SK-N-SH (cell line): ENCODE measurements around the gene EIF3D. TPM values are rescaled to one million over a fixed set of nuclear protein-coding genes. Genes with fewer than 3 reads are reported as not detected.

Source experiments
- CTCF ChIA-PET: fragments of 300-600, 350-600 bp; formaldehyde crosslinking; extraction: SDS; loops from one replicate; lab custom pipeline; 2021; lab: Yijun Ruan, JAX
- POLR2A ChIA-PET: fragments of 350-600 bp; sonication (Branson Sonifier 250); formaldehyde crosslinking; extraction: SDS; loops from one replicate; lab custom pipeline; 2020; ENCODE audit warnings: antibody characterized with exemption, inconsistent platforms; lab: Yijun Ruan, JAX
- DNase-seq: peaks from one replicate; pipeline ENCODE4 v3.0.0; 2012
- H2AFZ ChIP-seq: fragments of 200-600 bp; sonication (generic); 2 replicates; pipeline ENCODE4 v1.8.1; 2016; ENCODE audit warnings: antibody characterized with exemption, mild to moderate bottlenecking, low read depth
- H3F3A ChIP-seq: fragments of 200-600 bp; sonication (generic); replicated peaks from 2 replicates; pipeline ENCODE3; 2016; ENCODE audit warnings: antibody characterized with exemption, mild to moderate bottlenecking; ENCODE audit not compliant: insufficient read depth
- H3K27ac ChIP-seq, 2 experiments: fragments of 200-500 bp in 1 of 2; fragments of 200-600 bp in 1 of 2; sonication (Bioruptor generic) in 1 of 2; sonication (generic), shearing (Covaris generic) in 1 of 2; 2 replicates each; pipeline versions ENCODE4 v1.5.1 to v1.6.1; 2014 to 2016; ENCODE audit warnings: low read depth in 2 of 2, inconsistent platforms in 1 of 2, low read length in 1 of 2, mild to moderate bottlenecking in 1 of 2, mixed read lengths in 1 of 2
- H3K27me3 ChIP-seq: fragments of 200-600 bp; sonication (generic), shearing (Covaris generic); 2 replicates; pipeline ENCODE4 v1.6.1; 2016; ENCODE audit warnings: mixed run types; ENCODE audit not compliant: insufficient read depth
- H3K36me3 ChIP-seq, 2 experiments: fragments of 200-500 bp in 1 of 2; fragments of 200-600 bp in 1 of 2; sonication (Bioruptor generic) in 1 of 2; sonication (generic) in 1 of 2; replicated peaks in 1 of 2; 2 replicates each; pipeline versions ENCODE3 to v1.5.1; 2014 to 2016; ENCODE audit warnings: low read length in 1 of 2, mild to moderate bottlenecking in 1 of 2; ENCODE audit not compliant: insufficient read depth in 2 of 2, control insufficient read depth in 1 of 2
- H3K4me1 ChIP-seq, 2 experiments: fragments of 200-500 bp in 1 of 2; fragments of 200-600 bp in 1 of 2; sonication (Bioruptor generic) in 1 of 2; sonication (generic), shearing (Covaris generic) in 1 of 2; 2 replicates each; pipeline versions ENCODE4 v1.5.1 to v1.6.1; 2014 to 2016; ENCODE audit warnings: low read depth in 1 of 2, low read length in 1 of 2, mixed run types in 1 of 2; ENCODE audit not compliant: insufficient read depth in 2 of 2, control insufficient read depth in 1 of 2
- H3K4me2 ChIP-seq: fragments of 200-600 bp; sonication (generic), shearing (Covaris generic); 2 replicates; pipeline ENCODE4 v1.6.1; 2017; ENCODE audit warnings: mixed run types
- H3K4me3 ChIP-seq, 2 experiments: fragments of 200-500 bp in 1 of 2; fragments of 200-600 bp in 1 of 2; sonication (Bioruptor generic) in 1 of 2; sonication (generic), shearing (Covaris generic) in 1 of 2; 2 replicates each; pipeline versions ENCODE4 v1.5.1 to v1.8.1; 2014 to 2016; ENCODE audit warnings: low read depth in 2 of 2, inconsistent platforms in 1 of 2, low read length in 1 of 2, mild to moderate bottlenecking in 1 of 2, mixed read lengths in 1 of 2, moderate library complexity in 1 of 2
- H3K79me2 ChIP-seq: fragments of 200-600 bp; sonication (generic); 2 replicates; pipeline ENCODE4 v1.8.1; 2017; ENCODE audit warnings: mild to moderate bottlenecking; ENCODE audit not compliant: insufficient read depth
- H3K9ac ChIP-seq: fragments of 200-600 bp; sonication (generic); 2 replicates; pipeline ENCODE4 v1.6.1; 2017; ENCODE audit warnings: mixed run types
- H3K9me2 ChIP-seq: fragments of 200-600 bp; sonication (generic); 2 replicates; pipeline ENCODE4 v1.6.1; 2017; ENCODE audit warnings: mixed run types
- H3K9me3 ChIP-seq: fragments of 200-600 bp; sonication (generic); 2 replicates; pipeline ENCODE4 v1.6.1; 2017; ENCODE audit warnings: mixed run types, mild to moderate bottlenecking, moderate library complexity
- H4K20me1 ChIP-seq: fragments of 200-600 bp; sonication (generic); 2 replicates; pipeline ENCODE4 v1.6.1; 2017; ENCODE audit warnings: mild to moderate bottlenecking, mixed run types; ENCODE audit not compliant: insufficient read depth
- CHD2 ChIP-seq: fragments of 150-350 bp; IDR thresholded peaks from 2 replicates; pipeline ENCODE4 v1.6.1; 2018; ENCODE audit warnings: low read length; ENCODE audit not compliant: partially characterized antibody
- CTCF ChIP-seq: fragments of 200-600 bp; sonication (generic); IDR thresholded peaks from 2 replicates; pipeline ENCODE4 v1.6.1; 2017; ENCODE audit warnings: antibody characterized with exemption, mild to moderate bottlenecking, moderate library complexity
- ELF1 ChIP-seq: IDR thresholded peaks from 2 replicates; pipeline ENCODE4 v1.4.0; 2012
- EP300 ChIP-seq, 2 experiments: IDR thresholded peaks; 2 replicates each; pipeline versions ENCODE4 v1.4.0 to v1.6.1; 2012; ENCODE audit warnings: borderline replicate concordance in 1 of 2, low read depth in 1 of 2, low read length in 1 of 2
- FOXM1 ChIP-seq: IDR thresholded peaks from 2 replicates; pipeline ENCODE4 v1.4.0; 2012; ENCODE audit warnings: low read depth, mild to moderate bottlenecking
- GATA2 ChIP-seq: sonication (generic); formaldehyde crosslinking; IDR thresholded peaks from 2 replicates; pipeline ENCODE4 v1.5.0; 2020; ENCODE audit warnings: mild to moderate bottlenecking, missing genetic modification reagents
- IRF3 ChIP-seq: fragments of 150-350 bp; IDR thresholded peaks from 2 replicates; pipeline ENCODE4 v1.6.1; 2016; ENCODE audit warnings: mild to moderate bottlenecking, low read depth, low read length
- MXI1 ChIP-seq: IDR thresholded peaks from 2 replicates; pipeline ENCODE4 v1.6.1; 2012; ENCODE audit warnings: mild to moderate bottlenecking, low read depth, low read length, improper control_type of control experiment
- NRF1 ChIP-seq: IDR thresholded peaks from 2 replicates; pipeline ENCODE4 v1.6.1; 2012; ENCODE audit warnings: low read depth, mild to moderate bottlenecking, low read length
- POLR2AphosphoS5 ChIP-seq: IDR thresholded peaks from 2 replicates; pipeline ENCODE4 v1.6.1; 2012; ENCODE audit warnings: low read depth, low read length
- RAD21 ChIP-seq: IDR thresholded peaks from 2 replicates; pipeline ENCODE4 v1.6.1; 2012; ENCODE audit warnings: mild to moderate bottlenecking, low read length
- REST ChIP-seq: IDR thresholded peaks from 2 replicates; pipeline ENCODE4 v1.6.1; 2012; ENCODE audit warnings: mild to moderate bottlenecking, low read depth, low read length, moderate library complexity
- RXRA ChIP-seq: IDR thresholded peaks from 2 replicates; pipeline ENCODE4 v1.4.0; 2012; ENCODE audit warnings: low read depth, mild to moderate bottlenecking, borderline replicate concordance
- SIN3A ChIP-seq: IDR thresholded peaks from 2 replicates; pipeline ENCODE4 v1.6.1; 2012; ENCODE audit warnings: low read depth, mild to moderate bottlenecking, low read length, moderate library complexity, borderline replicate concordance
- USF2 ChIP-seq: fragments of 150-350 bp; IDR thresholded peaks from 2 replicates; pipeline ENCODE4 v1.6.1; 2017; ENCODE audit warnings: antibody characterized with exemption, low read length, low read depth, borderline replicate concordance
- ZBTB33 ChIP-seq: IDR thresholded peaks from 2 replicates; pipeline ENCODE4 v1.4.0; 2012; ENCODE audit warnings: low read depth, borderline replicate concordance
- WGBS: methylation state at CpG from one replicate; pipeline ENCODE4 v1.1.6; 2017; ENCODE audit warnings: low lambda C conversion rate; 5-methylcytosine and 5-hydroxymethylcytosine counted together
- polyA plus RNA-seq, 3 experiments: library from polyadenylated mRNA; depleted of rRNA; stranded (reverse); fragments of >200 nt; gene quantifications; 2 replicates each; pipeline ENCODE4 v1.2.3, GENCODE V29; 2012

The EIF3D gene
- polyA plus RNA-seq, 1 of the 3 experiments (the other 2 are of a cell fraction), result 423 TPM

- H3K4me2 ChIP-seq, result no peak overlapping the region
- no peaks in the 10 kb centered on the region for H4K20me1 ChIP-seq
- H3K27me3 ChIP-seq, result peaks cover 19% of the 10 kb centered on the region
- POLR2A ChIA-PET, result no interaction called here
- no peak overlapping the region for H3K9ac ChIP-seq
- no peak overlapping the region for H2AFZ ChIP-seq
- TF ChIP-seq CHD2 (no peak), ELF1 (no peak), SIN3A (no peak), FOXM1 (no peak), ZBTB33 (no peak), USF2 (no peak), NRF1 (no peak), RXRA (no peak), REST (no peak)
- no peaks in the 10 kb centered on the region for H3K36me3 ChIP-seq
- H3K4me3 ChIP-seq, result no peak overlapping the region
- WGBS, result 86% methylated on average over 5 of the region's 5 CpGs
- no peaks in the 10 kb centered on the region for H3K9me3 ChIP-seq
- DNase-seq, result no peak
- no peaks in the 10 kb centered on the region for H3K79me2 ChIP-seq
- no peaks in the 10 kb centered on the region for H3K9me2 ChIP-seq
- CTCF ChIA-PET, result interaction anchor here (0.5 to 8.0 kb wide), 4 partner anchors 66 to 421 kb away, joined by 3 to 48 read pairs (median 12); no protein-coding TSS in a partner anchor
- peaks cover 11% of the 10 kb centered on the region for H3F3A ChIP-seq
- H3K4me1 ChIP-seq, result peaks cover 0 to 2% of the 10 kb centered on the region in 2 experiments; a peak in 1 of 4 replicates
- H3K27ac ChIP-seq, result no peak overlapping the region
Measured at GRCh38 chr22:36549033-36549432, 20.1 kb upstream of the EIF3D start.

- H3K9ac ChIP-seq, result no peak overlapping the region
- CTCF ChIA-PET, result interaction anchor here (0.6 to 8.0 kb wide), 3 partner anchors 225 to 422 kb away, joined by 4 to 48 read pairs (median 21); no protein-coding TSS in a partner anchor
- H3F3A ChIP-seq, result peaks cover 11% of the 10 kb centered on the region
- peaks cover 19% of the 10 kb centered on the region for H3K27me3 ChIP-seq
- no peaks in the 10 kb centered on the region for H3K79me2 ChIP-seq
- no peak overlapping the region for H2AFZ ChIP-seq
- no peak overlapping the region for H3K4me2 ChIP-seq
- WGBS, result 84% methylated on average over 5 of the region's 14 CpGs
- H3K4me1 ChIP-seq, result peaks cover 0 to 2% of the 10 kb centered on the region in 2 experiments; a peak in 1 of 4 replicates
- H3K9me2 ChIP-seq, result no peaks in the 10 kb centered on the region
- H3K4me3 ChIP-seq, result no peak overlapping the region
- no peaks in the 10 kb centered on the region for H4K20me1 ChIP-seq
- H3K36me3 ChIP-seq, result no peaks in the 10 kb centered on the region
- POLR2A ChIA-PET, result no interaction called here
- no peak overlapping the region for H3K27ac ChIP-seq
- no peaks in the 10 kb centered on the region for H3K9me3 ChIP-seq
- no peak for DNase-seq
- TF ChIP-seq GATA2 (CRISPR knock-in tag) (no peak), IRF3 (no peak), POLR2AphosphoS5 (no peak), USF2 (no peak), CTCF (no peak), EP300 (IDR thresholded peaks at IDR 0.05; ENCODE audit: borderline replicate concordance in 1 of 2, low read depth in 1 of 2, low read length in 1 of 2) (no peak), RAD21 (no peak), MXI1 (no peak), CHD2 (no peak)
Measured at GRCh38 chr22:36548606-36549005, 19.6 kb upstream of the EIF3D start.
